GOT3 (cell line): ENCODE data around the gene CACNA1A.

Source experiments
- DNase-seq: peaks from one replicate; lab custom pipeline; 2025; ENCODE audit warnings: mixed read lengths; lab: John Stamatoyannopoulos, UW

CACNA1A gene

DNA sequence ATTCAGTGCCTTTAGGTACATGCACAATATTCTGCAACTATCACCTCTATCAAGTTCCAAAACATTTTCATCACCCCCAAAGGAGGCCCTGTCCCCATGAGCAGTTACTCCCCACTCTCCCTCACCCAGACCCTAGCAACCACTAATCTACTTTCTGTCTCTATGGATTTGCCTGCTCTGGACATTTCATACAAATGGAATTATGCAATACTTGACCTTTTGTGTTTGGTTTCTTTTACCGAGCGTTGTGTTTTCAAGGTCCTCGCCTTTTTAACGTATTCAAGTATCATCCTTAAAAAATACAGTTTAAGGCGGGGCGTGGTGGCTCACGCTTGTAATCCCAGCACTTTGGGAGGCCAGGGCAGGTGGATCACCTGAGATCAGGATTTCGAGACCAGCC, 196.4 kb downstream of the CACNA1A start:
- no peak for DNase-seq

DNA sequence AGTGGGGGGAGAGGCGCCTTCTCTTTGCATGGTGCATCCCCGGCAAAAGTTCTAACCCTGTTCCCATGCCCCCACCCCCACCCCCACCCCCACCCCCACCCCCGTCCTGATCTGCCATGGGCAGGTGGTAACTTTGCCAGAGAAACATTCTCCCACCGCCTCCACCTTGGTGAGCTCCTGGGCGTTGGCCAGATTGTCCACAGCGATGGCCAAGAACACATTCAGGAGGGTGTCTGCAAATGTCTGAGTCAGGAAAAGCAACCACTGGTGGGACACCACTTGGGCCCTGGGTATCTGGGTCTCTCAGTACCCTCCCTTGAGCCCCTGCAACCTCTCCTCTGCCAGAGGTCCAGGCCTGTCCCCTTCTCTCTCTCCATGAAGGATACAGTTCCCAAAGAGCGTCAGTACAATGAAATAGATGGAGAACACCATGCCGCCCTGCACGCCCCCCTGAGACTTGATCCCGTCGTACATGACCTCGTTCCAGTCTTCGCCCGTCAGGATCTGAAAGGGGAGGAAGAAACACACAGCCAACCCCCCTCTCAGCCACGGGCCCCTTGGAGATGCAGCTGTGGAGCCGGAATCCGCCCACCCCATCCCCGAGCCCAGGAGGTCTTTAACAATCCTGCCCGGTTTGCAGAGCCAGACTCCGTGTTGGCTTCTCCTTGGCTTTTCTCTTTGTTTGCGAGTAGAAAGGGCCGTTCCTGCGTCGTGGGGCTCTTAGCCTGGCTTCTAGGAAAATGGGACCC, 202.7 kb downstream of the CACNA1A start:
- DNase-seq: no peak

DNA sequence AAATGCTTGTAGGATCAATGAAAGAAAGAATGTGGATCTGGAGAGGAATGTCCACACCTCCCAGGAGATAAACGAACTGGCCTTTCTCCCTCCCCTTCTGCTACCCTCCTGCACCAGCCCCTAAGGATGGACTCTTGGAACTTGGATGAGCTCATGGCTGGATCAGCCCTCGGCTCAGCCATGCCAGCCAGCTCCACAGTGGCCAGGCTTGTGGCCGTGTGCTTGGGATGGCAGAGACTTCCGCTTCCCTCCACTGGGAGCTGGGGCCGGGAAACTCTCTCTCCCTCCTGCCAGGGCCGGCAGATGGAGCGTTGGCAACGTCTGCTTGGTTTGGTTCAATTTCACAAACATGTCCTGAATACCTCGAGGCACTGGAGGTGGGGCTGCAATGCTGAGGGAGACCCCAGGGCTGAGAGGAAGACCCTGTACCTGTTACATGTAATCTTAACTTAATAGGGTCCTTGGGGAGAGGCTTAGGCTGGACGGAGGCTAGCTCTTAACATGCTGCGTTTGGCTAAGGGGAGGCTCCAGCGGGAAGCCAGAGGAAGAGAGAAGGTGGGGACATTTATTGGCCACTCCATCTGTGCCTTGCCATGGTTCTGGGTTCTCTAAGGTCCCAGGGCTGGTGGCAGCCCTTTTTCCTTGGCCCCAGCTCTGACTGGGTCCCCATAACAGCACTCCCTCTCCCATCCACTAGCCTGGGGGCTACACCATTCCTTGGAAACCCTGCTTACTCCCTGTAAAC, 203.6 kb downstream of the CACNA1A start:
- DNase-seq: no peak

DNA sequence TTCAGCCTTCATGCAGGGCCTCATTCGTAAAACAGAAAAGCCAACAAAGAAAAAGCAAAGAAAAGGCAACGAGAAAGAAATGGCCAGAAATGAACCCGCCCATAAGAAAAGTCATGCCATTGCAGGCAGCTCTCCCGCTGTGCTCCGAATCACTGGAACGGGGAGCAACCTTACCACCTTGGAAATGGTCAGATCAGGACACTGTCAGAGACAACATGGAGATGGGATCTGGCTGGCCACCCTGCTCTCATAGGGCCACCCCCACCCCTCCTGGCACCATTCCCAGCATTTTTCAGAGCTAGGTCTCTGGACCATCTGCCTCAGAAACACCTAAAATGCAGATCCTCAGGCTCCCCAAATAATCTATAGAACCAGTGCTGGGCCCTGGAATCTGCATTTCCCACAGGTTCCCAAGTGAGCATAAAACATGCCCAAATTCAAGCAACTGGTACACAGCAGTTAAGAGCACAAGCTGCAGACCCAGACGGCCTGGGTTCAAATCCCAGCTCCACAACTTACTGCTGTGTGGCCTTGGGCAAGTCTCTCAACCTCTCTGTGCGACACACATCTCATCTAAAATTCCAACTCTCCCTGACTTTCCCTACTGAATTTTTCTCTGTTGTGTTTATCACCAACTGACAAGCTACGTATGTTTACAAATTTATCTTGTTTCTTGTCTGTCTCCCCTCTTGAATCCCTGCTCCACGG, 204.5 kb downstream of the CACNA1A start:
- DNase-seq: no peak

DNA sequence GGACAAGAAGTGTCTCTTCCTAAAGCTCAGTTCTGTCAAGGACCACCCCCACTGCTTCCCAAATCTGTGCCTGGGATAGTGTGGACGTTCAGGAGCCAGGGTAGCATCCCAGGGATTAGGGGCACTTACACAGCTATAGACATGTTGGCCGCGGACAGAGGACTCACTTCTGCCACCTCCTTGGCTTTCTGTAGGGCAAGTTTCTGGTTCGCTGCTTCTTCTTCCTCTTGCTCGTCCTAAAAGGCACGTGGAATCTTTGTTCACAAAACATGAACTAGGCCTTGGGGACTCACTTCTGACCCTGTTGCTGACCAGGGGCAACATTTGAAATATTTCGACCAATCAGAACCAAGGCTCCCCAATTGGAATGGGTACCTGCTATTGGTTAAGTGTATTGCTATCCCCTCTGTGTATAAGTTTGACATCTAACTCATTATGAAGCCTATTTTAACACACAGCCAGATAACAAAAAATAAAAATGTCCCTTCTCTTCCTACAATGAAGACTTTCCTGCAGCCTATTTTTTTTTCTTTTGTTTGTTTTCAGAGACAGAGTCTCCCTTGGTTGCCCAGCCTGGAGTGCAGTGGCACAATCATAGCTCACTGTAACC, 205.8 kb downstream of the CACNA1A start:
- DNase-seq: no peak

DNA sequence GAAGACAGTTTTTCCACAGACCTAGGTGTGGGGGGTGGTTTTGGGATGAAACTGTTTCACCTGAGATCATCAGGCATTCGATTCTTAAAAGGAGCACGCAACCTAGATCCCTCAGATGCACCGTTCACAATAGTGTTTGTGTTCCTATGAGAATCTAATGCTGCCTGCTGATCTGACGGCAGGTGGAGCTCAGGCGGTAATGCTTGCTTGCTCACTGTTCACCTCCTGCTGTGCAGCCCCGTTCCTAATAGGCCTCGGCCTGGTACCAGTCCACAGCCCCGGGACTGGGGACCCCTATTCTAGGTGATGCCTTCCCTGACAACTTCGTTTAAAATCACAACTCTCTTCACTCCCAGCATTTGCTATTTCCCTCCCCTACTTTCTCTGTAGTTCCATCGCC, 206.4 kb downstream of the CACNA1A start:
- DNase-seq: no peak

DNA sequence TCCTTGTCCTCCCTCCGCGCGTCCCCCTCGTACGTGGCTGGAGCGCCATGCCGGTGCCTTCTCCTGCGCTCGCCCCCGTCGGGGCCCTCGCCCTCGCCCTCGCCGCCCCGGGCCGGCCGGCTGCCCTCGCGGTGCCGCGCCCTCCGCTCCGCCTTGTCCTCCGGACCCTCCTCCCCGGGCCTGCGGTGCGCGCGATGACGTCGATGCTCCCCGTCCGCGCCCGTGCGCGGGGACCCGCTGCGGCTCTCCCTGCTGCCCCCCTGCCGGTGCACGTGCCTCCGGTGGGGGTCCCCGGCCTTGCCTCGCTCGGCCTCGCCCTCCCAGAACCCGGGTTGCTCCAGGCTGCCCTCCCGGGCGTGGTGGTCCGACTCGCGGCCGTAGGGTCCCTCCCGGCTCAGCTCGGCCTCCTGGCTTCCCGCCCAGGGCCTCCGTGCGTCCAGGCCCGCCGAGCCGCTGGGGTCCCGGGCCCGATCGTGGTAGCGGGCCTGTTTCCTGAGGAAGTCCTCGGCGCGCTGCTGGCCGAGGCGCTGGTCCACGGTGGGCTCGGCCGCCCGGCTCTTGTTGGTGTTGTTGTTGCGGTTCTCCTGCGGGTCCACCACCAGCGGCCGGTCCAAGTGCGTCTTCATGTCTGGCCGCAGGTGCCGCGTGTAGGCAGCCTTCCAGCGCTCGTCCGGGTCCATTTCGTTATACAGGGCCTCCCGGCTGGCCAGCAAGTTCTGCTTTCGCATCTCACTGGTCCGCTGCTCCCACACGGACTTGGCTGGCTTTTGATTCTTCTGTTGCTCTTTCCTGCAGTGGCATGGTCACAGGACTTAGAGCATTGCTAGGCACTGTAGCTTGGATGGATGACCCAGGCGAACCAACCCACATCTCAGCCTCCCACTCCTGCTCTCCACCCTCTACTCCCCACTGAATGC, 207.5 kb downstream of the CACNA1A start:
- no peak for DNase-seq

DNA sequence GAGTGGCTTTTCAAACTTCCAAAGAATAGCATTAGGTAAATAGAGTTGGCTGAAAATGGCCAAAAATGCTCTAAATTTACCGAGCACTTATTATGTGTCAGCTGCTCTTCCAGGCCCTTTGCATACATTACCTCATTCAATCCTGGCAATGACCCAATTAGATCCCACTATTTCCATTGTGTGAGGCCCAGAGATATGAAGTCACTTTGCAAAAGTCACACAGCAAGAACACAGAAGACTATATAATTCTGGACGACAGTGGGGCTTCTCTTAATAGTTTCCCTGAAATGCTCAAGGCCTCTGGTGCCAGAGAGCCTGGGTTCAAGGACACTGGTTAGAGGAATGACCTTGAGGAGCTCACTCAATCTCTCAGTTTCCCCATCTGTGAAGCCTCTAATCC, 209.3 kb downstream of the CACNA1A start:
- DNase-seq: no peak

DNA sequence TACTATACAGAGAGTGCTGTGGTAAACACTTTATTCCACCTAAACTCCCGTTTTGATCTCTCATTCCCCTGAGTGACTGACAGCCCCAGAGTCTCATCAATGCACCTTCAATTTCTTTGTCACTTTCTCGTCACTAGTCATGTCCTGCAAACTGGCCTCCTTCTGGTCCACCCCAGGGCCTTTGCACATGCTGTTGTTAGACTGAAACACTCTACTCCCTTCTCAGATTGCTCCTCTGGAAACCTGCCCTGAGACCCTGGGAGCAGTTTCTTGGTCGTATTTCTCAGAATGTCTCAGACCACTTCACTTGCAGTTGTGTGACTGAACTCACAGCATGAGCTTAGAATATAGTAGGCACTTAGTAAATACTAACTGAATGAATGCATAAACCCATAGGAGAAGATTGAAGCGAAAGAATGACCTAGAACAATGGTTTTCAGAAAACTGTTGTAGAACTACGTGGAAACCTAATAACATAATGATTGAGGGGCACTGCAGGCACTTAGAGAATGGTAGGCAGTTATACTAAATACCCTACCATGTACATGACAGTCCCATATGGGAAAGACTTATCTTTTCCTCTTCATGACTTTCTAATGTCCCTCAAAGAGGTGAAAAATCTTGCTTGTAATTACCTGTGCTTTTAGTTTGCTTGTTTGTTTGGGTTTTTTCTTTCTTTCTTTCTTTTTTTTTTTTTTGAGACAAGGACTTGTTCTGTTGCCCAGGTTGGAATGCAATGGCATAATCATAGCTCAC, 211.3 kb downstream of the CACNA1A start:
- DNase-seq: no peak

DNA sequence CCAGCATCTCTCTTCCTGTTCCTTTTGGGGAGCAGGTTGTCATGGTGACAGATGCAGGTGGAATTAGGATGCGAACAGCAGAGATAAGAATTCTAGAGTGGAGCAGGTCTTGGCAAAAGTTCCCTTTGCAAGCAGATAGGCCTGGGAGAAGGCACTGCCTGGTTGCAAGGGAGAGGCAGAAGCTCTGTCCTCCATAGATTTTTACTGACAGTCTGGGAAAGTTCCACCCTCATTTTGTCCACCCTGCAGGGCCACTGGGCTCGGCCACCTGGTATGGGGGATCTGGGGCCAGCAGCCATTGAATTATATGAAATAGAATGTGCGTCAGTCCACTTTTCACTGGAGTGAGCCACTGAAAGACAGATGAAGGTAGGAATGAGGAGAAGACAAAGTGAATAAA, 214.4 kb downstream of the CACNA1A start:
- no peak for DNase-seq

DNA sequence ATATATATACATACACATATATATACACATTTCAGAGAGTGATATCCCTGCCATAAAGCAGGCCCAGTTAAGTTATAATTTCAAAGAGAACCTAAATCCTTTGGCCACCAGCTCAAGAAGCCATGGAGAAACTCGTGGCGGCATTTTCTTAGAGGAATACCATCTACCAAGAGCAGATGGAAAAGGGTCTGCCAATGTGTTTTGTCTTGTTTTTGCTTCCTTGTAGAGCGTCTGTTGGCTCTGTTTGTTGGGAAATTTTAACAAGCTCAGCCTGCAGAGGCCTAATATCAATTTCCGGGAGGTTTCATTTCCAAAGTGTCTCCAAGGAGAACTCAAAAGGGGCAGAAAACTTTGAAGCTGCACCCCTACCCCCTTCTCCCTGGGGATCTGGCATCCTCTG, 215.5 kb downstream of the CACNA1A start:
- DNase-seq: no peak

DNA sequence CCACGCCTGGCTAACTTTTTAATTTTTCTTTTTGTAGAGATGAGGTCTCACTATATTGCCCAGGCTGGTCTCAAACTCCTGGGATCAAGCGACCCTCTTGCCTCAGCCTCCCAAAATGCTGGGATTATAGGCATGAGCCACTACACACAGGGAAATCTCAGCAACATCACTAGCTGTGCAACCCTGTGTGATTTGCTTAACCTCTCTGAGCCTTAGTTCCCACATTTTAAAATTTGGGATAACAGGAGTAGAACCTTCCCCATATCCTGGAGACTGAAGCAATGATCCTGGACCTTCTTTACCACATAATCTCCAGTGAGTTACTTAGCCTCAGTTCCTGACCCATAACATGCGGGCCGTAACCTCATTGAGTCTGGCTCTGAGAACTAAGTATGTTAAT, 217.0 kb downstream of the CACNA1A start:
- DNase-seq: no peak

DNA sequence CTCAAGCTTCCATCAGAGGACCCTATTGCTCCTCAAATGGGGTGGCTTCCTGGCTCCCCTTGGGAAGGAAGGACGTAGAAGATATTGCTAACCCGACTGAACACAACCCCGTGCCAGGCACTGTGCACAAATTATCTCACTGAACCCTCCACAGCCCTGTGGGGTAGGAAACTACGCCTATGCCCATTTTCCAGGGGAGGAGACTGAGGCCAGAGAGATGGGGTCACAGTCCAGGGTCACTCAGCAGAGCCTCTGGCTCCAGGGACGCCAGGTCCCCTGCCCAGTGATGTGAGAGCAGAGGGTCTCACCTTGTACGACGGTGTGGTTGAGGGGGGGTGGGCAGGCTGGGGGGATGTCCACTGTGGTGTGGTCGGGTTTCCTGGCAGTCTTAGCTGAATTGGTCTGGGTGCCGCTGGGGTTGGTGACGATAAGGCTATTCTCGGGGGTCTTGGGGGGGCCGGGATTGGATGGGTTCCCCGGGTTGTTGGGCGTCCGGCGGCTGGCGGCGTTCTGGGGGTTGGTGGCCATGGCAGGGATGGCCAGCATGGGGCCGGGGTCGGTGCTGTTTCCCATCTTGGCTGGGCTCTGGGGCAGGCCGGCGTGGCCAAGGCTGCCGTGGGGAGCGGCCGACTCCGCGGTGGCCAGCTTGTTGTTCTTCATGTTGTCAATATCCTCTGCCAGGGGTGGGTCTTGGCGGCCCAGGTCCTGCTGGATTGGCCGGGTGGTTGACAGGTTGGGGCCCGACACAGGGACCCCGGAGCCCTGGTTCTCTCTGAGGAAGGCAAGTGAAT, 219.9 kb downstream of the CACNA1A start:
- DNase-seq: no peak

DNA sequence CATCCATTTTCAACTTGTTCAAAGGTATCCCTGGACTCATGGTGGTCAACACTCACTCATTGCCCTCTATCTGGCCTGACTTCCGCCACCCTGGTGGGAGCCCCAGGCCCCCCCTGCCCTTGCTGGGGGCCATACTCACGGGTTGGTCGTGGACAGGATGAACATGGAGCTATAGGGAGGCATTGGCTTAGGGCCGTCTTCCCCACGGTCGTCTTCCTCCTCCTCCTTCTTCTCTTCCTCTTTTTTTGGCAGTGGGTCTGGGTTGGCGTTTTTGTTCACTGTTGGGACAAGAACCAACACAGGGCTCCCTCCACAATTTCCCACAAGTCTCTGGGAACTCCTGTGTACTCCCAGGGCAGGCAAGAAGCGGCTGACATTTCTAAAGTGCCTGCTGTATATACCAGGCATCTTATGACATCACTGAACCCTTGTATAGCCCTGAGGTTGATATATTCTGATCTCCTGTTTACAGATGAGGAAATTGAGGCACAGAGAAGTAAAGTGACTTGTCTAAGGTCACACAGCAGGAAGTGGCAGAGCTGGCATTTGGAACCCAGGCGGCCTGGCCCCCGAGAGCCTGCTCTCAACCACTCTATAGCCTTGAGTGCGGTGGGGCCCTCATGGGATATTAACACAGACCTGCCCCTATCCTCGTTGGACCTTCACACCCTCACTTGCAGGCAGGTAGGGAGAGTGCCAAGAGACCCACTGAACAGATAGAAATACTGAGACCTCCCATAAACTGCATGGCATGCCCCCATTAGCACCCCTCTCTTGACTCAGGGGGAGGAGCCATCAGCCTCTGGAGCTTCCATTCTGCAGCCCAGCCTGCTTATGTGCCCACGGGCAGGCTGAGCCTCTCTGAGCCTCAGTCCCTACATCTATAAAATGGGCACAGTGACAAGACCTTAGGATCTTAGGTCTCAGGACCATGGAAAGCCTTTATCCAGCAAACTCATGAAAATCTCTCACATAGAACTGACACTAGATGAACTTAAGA, 221.1 kb downstream of the CACNA1A start:
- DNase-seq: no peak

DNA sequence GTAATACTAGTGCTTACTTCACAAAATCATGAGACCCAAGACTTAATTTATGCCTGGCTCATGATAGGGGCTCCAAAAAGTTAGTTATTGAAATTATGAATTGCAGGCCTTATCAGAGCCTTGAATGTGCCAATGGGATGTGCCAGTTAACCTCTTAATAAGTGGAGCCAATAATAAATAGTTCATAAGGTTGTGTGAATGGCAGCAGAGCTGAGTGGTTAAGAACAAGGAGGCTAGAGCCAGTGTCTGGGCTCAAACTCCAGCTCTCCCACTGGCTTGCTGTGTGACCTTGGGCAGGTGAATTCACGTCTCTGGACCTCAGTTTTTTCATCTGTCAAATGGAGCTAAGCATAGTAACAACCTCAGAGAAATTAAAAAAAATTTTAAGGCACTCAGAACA, 222.4 kb downstream of the CACNA1A start:
- DNase-seq: no peak

DNA sequence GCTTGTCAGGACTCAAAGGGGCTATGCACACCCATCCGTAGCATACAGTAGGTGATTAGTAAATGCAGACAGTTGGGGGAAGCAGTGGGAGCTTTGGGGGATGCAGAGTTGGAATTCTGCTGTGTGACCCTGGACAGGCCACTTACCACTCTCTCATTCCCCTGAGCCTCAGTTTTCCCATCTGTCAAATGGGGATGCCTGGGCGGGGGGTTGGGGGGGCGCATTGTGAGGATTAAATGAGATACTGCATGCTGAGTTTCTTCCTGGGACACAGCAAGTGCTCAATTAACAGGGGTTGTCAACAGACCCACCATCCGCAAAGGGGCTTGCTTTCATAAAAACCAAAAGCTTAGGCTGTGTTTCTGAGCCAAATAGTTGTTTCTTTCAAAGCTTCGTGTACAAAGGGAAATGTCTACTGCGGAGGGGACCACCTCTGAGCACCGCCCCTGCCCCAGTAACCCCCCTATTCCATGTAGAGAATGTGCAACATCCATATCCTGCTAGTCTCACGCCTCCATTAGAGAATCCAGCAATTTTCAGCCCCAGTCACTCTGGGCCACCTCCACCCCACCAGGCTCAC, 223.7 kb downstream of the CACNA1A start:
- no peak for DNase-seq

DNA sequence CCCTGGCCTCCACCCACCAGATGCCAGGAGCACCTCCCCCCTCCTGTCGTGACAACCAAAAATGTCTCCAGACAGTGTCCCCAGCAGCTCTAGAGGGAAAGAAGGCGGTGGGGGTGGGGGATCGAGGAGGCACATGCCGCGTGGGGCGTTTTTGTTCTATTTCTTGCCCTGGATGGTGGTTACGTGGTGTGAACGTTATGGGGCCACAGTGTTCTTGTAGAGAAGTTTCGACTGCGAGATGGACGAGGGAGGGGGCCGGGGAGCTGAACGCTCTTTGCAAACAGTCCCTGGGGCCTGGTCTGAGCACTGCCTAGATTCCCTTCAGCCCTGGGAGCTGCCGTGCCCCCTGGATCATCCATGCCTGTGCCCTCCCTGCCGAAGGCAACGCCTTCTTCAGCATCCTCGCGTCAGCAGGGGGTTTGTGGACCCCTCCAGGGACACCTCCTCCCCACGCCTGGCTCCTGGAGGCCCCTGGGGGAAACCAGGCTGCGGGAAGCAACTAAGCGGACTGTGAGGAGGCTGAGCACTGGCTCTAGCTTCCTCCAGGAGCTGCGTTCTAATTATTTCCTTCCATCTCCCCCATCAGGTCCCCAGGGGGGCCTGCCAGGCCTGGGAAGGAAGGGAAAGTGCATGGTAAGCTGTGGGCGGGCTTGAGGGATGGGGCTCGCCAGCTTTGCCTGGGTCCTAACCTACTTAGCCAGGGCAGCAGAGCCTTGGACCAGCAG, 224.6 kb downstream of the CACNA1A start:
- DNase-seq: no peak
